Thyroid gland (tissue), 4 donors: ENCODE results near the gene CCR9. TPM values are rescaled to one million over a fixed set of nuclear protein-coding genes. Genes with fewer than 3 reads are reported as not detected.

Experiments used
- DNase-seq, 2 donors: peaks; one replicate each; pipeline ENCODE4 v3.0.0-alpha.2; 2019
- H3K27ac ChIP-seq, 3 donors: fragments of 200-600 bp; sonication (generic); 1 replicate in 2 of 3; 2 replicates in 1 of 3; pipeline ENCODE4 v1.5.1; 2016 to 2019; ENCODE audit warnings: mild to moderate bottlenecking in 1 of 3, moderate library complexity in 1 of 3
- H3K27me3 ChIP-seq: fragments of 200-600 bp; sonication (generic); one replicate; pipeline ENCODE4 v1.5.1; 2019
- H3K36me3 ChIP-seq, 2 donors: fragments of 200-600 bp; sonication (generic); one replicate each; pipeline ENCODE4 v1.5.1; 2016 to 2019
- H3K4me1 ChIP-seq, 2 donors: fragments of 200-600 bp; sonication (generic); one replicate each; pipeline ENCODE4 v1.5.1; 2017 to 2019
- H3K4me3 ChIP-seq, 3 donors: fragments of 200-600 bp; sonication (generic); replicated peaks in 1 of 3; 1 replicate in 2 of 3; 2 replicates in 1 of 3; pipeline ENCODE4 v1.5.1; 2016; ENCODE audit warnings: mild to moderate bottlenecking in 1 of 3
- H3K9me3 ChIP-seq: fragments of 200-600 bp; sonication (generic); one replicate; pipeline ENCODE4 v1.5.1; 2017
- CTCF ChIP-seq, 6 experiments: fragments of 200-600 bp in 3 of 6; fragments of 450-650 bp in 3 of 6; sonication (generic) in 3 of 6; IDR thresholded peaks; one replicate each; pipeline ENCODE4 v1.5.1; 2016 to 2019; ENCODE audit warnings: antibody characterized with exemption in 6 of 6, mild to moderate bottlenecking in 2 of 6, inconsistent platforms in 1 of 6, moderate library complexity in 1 of 6
- POLR2A ChIP-seq, 2 donors: fragments of 450-650 bp; IDR thresholded peaks; one replicate each; pipeline ENCODE4 v1.6.1; 2017; ENCODE audit warnings: antibody characterized with exemption in 2 of 2, mild to moderate bottlenecking in 2 of 2, moderate library complexity in 1 of 2
- WGBS, 2 donors: methylation state at CpG; one replicate each; pipeline ENCODE4 v1.1.5; 2017; 5-methylcytosine and 5-hydroxymethylcytosine counted together
- intact Hi-C: fragments of 100-400 bp; cut with DNase I; formaldehyde crosslinking; loops from one replicate; pipeline ENCODE4 v1.15.1; 2023
- total RNA-seq, 4 donors: library from RNA; depleted of rRNA; stranded (reverse); fragments of >200 nt; gene quantifications; one replicate each; pipeline ENCODE4 v1.2.3, GENCODE V29; 2016

Gene CCR9
- total RNA-seq, 4 donors from 2014 or later, result not detected

DNA sequence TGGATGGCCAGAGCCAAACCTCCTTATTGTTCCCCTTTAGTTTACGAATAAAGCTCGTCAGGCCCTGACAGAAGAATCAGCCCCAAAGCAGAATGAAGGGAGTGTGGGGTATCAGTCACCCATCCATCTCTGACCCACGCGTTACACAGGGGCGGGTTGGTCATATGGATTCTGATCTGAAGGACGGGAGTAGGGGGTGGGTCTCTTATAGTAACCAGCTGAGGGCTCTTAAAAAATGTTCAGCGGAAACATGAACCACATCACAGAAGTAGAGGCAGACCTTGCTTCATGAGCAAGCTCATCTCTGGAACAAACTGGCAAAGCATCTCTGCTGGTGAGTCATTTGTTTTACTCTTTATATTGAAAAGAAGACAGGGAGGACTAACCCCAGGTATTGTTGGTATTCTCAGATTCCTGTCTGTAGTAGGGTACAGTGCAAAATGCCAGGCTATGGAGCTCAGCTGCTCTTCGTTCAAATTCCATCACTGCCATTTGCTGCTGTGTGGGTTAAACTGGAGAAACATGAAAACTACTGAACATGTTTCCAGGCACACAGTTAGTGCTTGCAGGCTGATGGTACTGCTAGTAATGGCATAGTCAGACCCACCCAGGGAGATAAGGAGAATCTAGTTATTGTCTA lies 57.0 kb downstream of the CCR9 start, which contains the start of gene CXCR6:
Gene CXCR6, plus strand, starts transcription at position 258 of the 640 bp plus-strand sequence. CDS start 3,018 bp downstream, outside the sequence.
- no peaks in the 10 kb centered on the region for H3K9me3 ChIP-seq
- intact Hi-C loops, result no loop called here
- TF ChIP-seq CTCF (IDR thresholded peaks at IDR 0.05) (no peak), POLR2A (IDR thresholded peaks at IDR 0.05) (no peak)
- H3K36me3 ChIP-seq, result peaks cover 9 to 13% of the 10 kb centered on the region in 2 donors
- H3K4me1 ChIP-seq, result peaks cover 19 to 24% of the 10 kb centered on the region in 2 donors
- no peak for DNase-seq
- peak within 1 kb of the TSS in 1 of 3 donors; percentile 67 for H3K27ac ChIP-seq
- H3K4me3 ChIP-seq, result no peak within 1 kb of the TSS
- H3K27me3 ChIP-seq, result no peaks in the 10 kb centered on the region
- WGBS, 2 donors, result 89 to 95% methylated on average over 8 of the region's 8 CpGs

- WGBS, 2 donors, result 85 to 90% methylated on average over 5 of the region's 5 CpGs
- Histone ChIP-seq H3K9me3 (no peaks in the 10 kb centered on the region), H3K27ac (peak overlapping the region in 1 of 3 donors; percentile 33), H3K4me3 (no peak overlapping the region), H3K27me3 (no peaks in the 10 kb centered on the region), H3K4me1 (peaks cover 12% of the 10 kb centered on the region in 2 donors), H3K36me3 (peaks cover 22 to 27% of the 10 kb centered on the region in 2 donors)
- DNase-seq, result no peak
- intact Hi-C loops, result no loop called here
- TF ChIP-seq POLR2A (IDR thresholded peaks at IDR 0.05) (no peak), CTCF (IDR thresholded peaks at IDR 0.05) (no peak)
These were observed 58.7 kb downstream of the CCR9 start for GRCh38 chr3:45944830-45945620.

- peak overlapping the region in 1 of 3 donors; percentile 12 for H3K27ac ChIP-seq
- H3K27me3 ChIP-seq, result no peaks in the 10 kb centered on the region
- no peaks in the 10 kb centered on the region for H3K9me3 ChIP-seq
- intact Hi-C loops, result no loop called here
- H3K4me3 ChIP-seq, result no peak overlapping the region
- peaks cover 28 to 29% of the 10 kb centered on the region in 2 donors for H3K36me3 ChIP-seq
- WGBS, 2 donors, result 80 to 100% methylated on average over 1 of the region's 1 CpG
- DNase-seq, result no peak
- TF ChIP-seq CTCF (IDR thresholded peaks at IDR 0.05) (no peak), POLR2A (IDR thresholded peaks at IDR 0.05) (no peak)
- H3K4me1 ChIP-seq, result peaks cover 0 to 4% of the 10 kb centered on the region in 2 donors
These were observed 60.0 kb downstream of the CCR9 start for GRCh38 chr3:45946307-45946706.

DNA sequence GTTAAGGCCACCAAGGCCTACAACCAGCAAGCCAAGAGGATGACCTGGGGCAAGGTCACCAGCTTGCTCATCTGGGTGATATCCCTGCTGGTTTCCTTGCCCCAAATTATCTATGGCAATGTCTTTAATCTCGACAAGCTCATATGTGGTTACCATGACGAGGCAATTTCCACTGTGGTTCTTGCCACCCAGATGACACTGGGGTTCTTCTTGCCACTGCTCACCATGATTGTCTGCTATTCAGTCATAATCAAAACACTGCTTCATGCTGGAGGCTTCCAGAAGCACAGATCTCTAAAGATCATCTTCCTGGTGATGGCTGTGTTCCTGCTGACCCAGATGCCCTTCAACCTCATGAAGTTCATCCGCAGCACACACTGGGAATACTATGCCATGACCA lies 60.5 kb downstream of the CCR9 start:
- no peaks in the 10 kb centered on the region for H3K27me3 ChIP-seq
- intact Hi-C loops, result no loop called here
- DNase-seq, result no peak
- H3K9me3 ChIP-seq, result no peaks in the 10 kb centered on the region
- H3K36me3 ChIP-seq, result peaks cover 33 to 34% of the 10 kb centered on the region in 2 donors
- TF ChIP-seq POLR2A (IDR thresholded peaks at IDR 0.05) (no peak), CTCF (IDR thresholded peaks at IDR 0.05) (no peak)
- H3K4me3 ChIP-seq, result no peak overlapping the region
- WGBS, 2 donors, result 93 to 100% methylated on average over 2 to 3 of the region's 3 CpGs
- H3K27ac ChIP-seq, result peak overlapping the region in 1 of 3 donors; percentile 12
- H3K4me1 ChIP-seq, result peaks cover 0 to 9% of the 10 kb centered on the region in 2 donors

GRCh38 chr3:45947361-45947760 lies 61.0 kb downstream of the CCR9 start:
- TF ChIP-seq CTCF (IDR thresholded peaks at IDR 0.05) (no peak), POLR2A (IDR thresholded peaks at IDR 0.05) (no peak)
- Histone ChIP-seq H3K9me3 (no peaks in the 10 kb centered on the region), H3K27me3 (no peaks in the 10 kb centered on the region), H3K27ac (peak overlapping the region in 1 of 3 donors; percentile 12), H3K4me1 (peaks cover under 1 to 12% of the 10 kb centered on the region in 2 donors), H3K4me3 (no peak overlapping the region), H3K36me3 (peaks cover 36 to 38% of the 10 kb centered on the region in 2 donors)
- intact Hi-C loops, result no loop called here
- 92 to 96% methylated on average over 3 of the region's 3 CpGs for WGBS, 2 donors
- no peak for DNase-seq
